IPS-15b (cell line): ENCODE measurements around the gene SLFN13.

Experiments
- H3K27me3 ChIP-seq: one replicate; pipeline ENCODE4 v1.6.1; 2013; ENCODE audit warnings: low read length; ENCODE audit not compliant: control insufficient read depth, insufficient read depth
- H3K36me3 ChIP-seq: one replicate; pipeline ENCODE4 v1.6.1; 2013; ENCODE audit warnings: low read length; ENCODE audit not compliant: control insufficient read depth, insufficient read depth
- H3K4me1 ChIP-seq: one replicate; pipeline ENCODE4 v1.6.1; 2013; ENCODE audit warnings: mild to moderate bottlenecking, low read length; ENCODE audit not compliant: control insufficient read depth, insufficient read depth
- H3K4me3 ChIP-seq: one replicate; pipeline ENCODE4 v1.5.1; 2013; ENCODE audit warnings: low read depth, low read length
- H3K9ac ChIP-seq: one replicate; pipeline ENCODE4 v1.6.1; 2013; ENCODE audit warnings: low read depth, mild to moderate bottlenecking, low read length
- H3K9me3 ChIP-seq: one replicate; pipeline ENCODE4 v1.6.1; 2013; ENCODE audit warnings: mild to moderate bottlenecking, low read length; ENCODE audit not compliant: control insufficient read depth, insufficient read depth

SLFN13 gene, protein sequence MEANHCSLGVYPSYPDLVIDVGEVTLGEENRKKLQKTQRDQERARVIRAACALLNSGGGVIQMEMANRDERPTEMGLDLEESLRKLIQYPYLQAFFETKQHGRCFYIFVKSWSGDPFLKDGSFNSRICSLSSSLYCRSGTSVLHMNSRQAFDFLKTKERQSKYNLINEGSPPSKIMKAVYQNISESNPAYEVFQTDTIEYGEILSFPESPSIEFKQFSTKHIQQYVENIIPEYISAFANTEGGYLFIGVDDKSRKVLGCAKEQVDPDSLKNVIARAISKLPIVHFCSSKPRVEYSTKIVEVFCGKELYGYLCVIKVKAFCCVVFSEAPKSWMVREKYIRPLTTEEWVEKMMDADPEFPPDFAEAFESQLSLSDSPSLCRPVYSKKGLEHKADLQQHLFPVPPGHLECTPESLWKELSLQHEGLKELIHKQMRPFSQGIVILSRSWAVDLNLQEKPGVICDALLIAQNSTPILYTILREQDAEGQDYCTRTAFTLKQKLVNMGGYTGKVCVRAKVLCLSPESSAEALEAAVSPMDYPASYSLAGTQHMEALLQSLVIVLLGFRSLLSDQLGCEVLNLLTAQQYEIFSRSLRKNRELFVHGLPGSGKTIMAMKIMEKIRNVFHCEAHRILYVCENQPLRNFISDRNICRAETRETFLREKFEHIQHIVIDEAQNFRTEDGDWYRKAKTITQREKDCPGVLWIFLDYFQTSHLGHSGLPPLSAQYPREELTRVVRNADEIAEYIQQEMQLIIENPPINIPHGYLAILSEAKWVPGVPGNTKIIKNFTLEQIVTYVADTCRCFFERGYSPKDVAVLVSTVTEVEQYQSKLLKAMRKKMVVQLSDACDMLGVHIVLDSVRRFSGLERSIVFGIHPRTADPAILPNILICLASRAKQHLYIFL

DNA sequence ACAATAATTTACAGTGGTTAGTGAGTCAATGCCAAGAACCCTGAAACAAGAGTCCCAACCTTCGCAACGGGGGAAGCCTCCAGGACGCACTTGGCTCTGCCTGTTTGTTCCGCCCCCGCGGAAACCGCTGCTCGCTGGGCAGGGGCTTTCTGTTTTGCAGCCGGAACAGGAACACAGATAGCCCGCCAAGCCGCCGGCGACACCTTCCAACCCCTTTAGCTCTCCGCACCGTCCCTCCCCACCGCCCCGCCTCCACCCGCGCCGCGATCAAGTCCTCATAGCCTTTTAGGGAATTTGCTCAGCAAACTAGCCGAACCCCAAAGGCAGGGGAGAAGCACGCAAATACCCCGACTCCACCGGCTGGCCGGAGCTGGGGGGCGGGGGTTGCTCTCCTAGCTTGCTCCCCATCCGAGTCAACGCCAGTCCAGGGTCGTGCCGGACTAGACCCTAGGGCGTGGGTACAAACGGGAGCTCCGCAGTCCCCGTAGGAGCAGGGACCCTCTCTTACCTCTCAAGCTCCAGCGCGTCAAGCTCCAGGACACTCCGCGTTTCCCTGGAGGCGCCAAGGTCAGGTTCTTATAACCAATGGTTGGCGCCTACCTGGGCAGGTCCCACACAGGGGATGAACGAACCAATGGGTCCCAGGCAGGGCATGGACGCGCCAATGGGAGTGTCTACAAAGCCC is at the start of gene SLFN13:
TSS of gene SLFN13 (minus strand) at position 553 of the 685 bp plus-strand sequence. CDS start 3,086 bp downstream, outside the sequence.
- Histone ChIP-seq H3K27me3 (peaks cover 98% of the 10 kb centered on the region), H3K9ac (no peak within 1 kb of the TSS), H3K9me3 (no peaks in the 10 kb centered on the region), H3K36me3 (no peaks in the 10 kb centered on the region), H3K4me3 (peak within 1 kb of the TSS; percentile 53), H3K4me1 (no peaks in the 10 kb centered on the region)

DNA sequence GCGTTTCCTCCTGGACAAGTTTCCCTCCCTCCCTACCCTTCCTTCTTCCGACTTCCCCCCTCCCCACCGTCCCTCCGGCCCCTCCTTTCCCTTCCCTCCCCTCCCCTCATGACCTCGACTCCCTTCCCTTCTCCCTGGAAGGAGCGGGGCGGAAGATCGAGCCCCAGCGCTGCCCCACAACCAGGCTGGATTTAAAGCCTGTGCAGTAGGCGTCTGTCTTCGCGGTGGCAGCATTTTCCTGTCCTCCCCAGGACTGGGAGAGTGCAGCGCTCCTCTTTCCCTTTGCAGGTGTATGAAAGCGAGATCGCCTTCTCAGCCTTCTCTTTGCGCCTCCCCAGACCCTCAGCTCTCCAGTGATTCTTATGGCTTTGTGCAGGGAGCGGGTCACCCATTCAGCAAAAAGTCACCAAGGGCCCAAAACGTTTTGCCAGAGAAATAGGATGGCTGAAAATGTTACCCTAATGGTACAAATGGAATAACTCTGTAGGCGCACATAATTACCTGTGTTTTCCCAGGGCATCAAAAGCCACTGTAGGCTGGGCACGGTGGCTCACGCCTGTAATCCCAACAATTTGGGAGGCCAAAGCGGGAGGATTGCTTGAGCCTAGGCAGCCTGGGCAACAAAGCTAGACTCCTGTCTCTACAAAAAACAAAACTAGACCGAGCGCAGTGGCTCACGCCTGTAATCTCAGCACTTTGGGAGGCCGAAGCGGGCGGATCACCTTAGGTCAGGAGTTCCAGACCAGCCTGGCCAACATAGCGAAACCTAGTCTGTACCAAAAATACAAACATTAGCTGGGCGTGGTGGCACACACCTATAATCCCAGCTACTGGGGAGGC is 48.1 kb upstream of the SLFN13 start:
- Histone ChIP-seq H3K9ac (no peak overlapping the region), H3K9me3 (no peaks in the 10 kb centered on the region), H3K4me1 (no peaks in the 10 kb centered on the region), H3K4me3 (peak overlapping the region; percentile 39), H3K27me3 (peaks cover 98% of the 10 kb centered on the region), H3K36me3 (no peaks in the 10 kb centered on the region)

DNA sequence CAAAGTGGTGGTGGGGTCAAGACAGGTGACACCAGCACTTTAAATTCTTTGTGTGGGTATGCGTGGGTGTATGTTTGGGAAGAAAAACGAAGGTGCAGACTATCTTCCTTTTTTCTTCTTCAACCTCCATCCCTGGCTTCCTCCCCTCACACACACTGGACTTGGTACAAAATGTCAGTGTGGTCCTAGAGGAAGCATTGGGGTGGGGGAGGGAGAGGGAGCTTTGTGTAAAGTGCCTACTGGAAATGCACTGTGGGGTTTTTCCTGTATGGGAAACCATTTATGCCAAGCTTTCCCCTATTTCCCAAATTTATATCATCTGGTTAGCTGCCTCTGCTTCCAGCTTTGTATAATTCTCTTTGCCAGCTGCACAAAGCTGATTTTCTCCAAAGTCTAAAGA is 44.5 kb upstream of the SLFN13 start:
- Histone ChIP-seq H3K9me3 (no peaks in the 10 kb centered on the region), H3K4me3 (no peak overlapping the region), H3K4me1 (no peaks in the 10 kb centered on the region), H3K9ac (no peak overlapping the region), H3K36me3 (no peaks in the 10 kb centered on the region), H3K27me3 (peaks cover 98% of the 10 kb centered on the region)

DNA sequence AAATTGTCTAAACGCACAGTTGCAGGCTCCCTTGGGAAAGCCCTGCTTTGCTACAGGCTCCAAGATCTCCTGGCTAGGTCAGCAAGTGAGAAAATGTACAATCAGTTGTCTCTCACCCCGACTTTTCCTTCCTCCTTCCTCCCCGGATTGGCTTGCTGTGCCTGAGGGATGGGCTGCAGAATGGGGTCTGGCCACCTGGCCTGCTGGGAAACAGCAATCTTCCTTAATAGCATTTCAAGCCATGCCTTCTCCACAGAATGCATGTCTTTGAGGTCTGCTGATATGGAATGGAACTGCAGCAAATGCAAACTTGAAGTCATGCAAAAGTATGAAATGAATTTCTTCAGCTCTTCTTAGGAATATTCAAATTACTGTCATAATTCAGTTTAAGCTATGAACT is 42.9 kb upstream of the SLFN13 start:
- H3K4me3 ChIP-seq, result no peak overlapping the region
- H3K4me1 ChIP-seq, result no peaks in the 10 kb centered on the region
- no peak overlapping the region for H3K9ac ChIP-seq
- H3K36me3 ChIP-seq, result no peaks in the 10 kb centered on the region
- H3K9me3 ChIP-seq, result no peaks in the 10 kb centered on the region
- H3K27me3 ChIP-seq, result peaks cover 99% of the 10 kb centered on the region

DNA sequence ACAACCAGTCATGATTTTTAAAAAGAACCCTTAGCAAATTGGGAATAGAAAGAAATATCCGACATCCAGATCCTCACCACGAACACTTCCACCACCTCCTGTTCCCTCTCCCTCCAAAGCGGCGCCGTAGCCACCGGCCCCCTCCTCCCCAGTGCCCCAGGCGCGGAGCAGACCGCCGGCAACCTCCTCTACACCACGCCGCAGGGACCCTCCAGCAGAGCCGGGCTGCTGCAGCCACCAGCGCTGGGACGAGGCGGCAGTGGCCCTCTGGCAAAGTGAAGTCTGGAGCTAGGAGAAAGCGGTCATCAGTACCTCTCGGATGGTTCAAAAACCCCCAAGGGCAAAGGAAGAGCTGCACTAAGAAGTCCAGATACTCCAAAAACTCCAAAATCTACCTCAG is 41.4 kb upstream of the SLFN13 start:
- Histone ChIP-seq H3K4me3 (no peak overlapping the region), H3K36me3 (no peaks in the 10 kb centered on the region), H3K9ac (no peak overlapping the region), H3K9me3 (no peaks in the 10 kb centered on the region), H3K4me1 (no peaks in the 10 kb centered on the region), H3K27me3 (peaks cover 99% of the 10 kb centered on the region)

DNA sequence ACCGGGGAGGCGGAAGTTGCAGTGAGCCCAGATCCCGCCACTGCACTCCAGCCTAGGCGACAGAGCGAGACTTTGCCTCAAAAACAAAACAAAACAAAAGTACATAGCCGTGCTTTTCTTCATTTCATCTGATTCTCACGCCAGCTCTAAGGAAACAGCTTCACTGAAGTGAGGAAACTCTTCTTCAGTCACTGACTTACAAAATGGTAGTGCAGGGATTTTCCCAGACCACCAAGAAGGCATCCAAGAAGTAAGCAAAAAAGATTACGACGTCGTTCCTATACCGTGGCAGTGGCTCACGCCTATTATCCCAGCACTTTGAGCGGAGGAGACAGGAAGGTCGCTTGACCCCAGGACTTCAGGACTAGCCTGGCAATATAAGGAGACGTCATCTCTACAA is 40.4 kb upstream of the SLFN13 start:
- Histone ChIP-seq H3K36me3 (no peaks in the 10 kb centered on the region), H3K9ac (no peak overlapping the region), H3K27me3 (peaks cover 100% of the 10 kb centered on the region), H3K4me1 (no peaks in the 10 kb centered on the region), H3K9me3 (no peaks in the 10 kb centered on the region), H3K4me3 (no peak overlapping the region)

DNA sequence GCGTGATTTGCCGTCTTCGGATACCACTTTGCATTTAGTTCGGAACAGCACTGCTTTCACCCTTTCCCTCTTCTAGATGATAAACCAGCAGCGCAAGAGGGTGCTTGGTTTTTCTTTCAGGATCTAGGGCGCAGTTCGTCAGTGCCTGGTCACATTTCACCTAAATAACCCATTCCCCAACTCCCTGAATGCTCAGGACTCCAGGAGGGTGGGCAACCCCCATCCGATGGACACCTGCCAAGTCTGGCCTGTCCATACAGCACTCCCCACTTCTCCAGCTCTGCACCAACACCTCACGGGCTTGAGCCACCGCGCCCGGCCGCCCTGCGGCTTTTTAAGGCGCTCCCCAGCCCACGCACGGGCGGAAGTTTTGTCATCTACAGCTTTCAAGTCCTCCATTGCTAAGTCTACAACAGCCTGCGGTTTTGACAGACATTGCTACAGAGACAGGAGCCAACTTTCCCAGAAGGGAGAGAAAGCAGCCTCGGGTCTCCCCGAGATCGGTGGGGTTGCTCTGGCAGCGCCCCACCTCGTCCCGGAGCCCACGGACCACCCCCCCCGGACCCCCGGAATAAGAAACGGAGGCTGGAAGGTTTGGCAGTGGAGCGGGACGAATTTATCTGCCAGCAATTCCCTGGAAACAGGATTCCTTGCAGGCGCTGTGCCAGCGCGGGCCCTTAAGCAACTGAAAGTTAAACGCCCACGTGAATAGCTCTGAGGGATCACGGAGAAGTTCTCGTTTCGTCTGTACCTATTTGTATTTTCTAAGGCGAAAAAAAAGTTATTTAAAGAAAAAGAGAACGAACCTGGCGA is 38.6 kb upstream of the SLFN13 start:
- H3K9ac ChIP-seq, result no peak overlapping the region
- H3K36me3 ChIP-seq, result no peaks in the 10 kb centered on the region
- peaks cover 100% of the 10 kb centered on the region for H3K27me3 ChIP-seq
- no peaks in the 10 kb centered on the region for H3K9me3 ChIP-seq
- H3K4me3 ChIP-seq, result peak overlapping the region; percentile 30
- H3K4me1 ChIP-seq, result no peaks in the 10 kb centered on the region

DNA sequence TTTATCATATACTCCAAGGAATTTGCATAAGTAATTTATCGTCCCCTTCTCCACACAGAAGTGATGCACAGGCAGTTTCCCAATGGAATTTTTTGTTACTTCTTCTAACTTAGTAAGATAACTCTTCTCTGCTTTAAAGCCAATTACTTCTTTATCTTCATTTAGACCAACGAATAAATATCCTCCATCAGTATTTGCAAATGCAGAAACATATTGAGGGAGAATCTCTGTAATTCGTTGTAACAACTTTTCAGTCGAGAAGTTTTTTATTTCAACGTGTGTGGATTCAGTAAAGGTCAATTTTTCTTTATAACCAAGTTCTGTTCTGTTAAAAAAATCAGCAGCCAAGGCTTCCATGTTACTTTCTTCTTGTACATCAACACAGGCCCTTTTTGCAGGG is 30.7 kb upstream of the SLFN13 start:
- H3K36me3 ChIP-seq, result no peaks in the 10 kb centered on the region
- H3K4me1 ChIP-seq, result no peaks in the 10 kb centered on the region
- H3K9me3 ChIP-seq, result no peaks in the 10 kb centered on the region
- H3K27me3 ChIP-seq, result peaks cover 85% of the 10 kb centered on the region
- H3K4me3 ChIP-seq, result no peak overlapping the region
- H3K9ac ChIP-seq, result no peak overlapping the region

DNA sequence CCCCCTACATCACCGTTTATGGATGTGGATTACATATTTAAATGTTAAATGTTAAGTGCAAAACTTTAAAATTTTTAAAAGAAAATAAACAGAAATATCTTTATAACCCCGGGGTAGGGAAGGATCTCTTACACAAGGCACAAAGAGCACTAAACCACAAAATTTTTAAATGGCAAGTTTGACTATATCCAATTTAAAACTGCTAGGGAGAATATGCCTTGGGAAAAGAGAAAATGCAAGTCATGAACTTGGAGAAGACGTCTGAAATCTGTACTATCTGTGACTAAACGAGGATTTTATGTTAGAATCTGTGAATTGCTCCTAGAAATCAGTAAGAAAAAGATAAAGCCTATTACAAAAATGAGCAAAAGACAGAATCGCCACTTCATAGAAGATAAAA is 28.7 kb upstream of the SLFN13 start:
- Histone ChIP-seq H3K4me3 (no peak overlapping the region), H3K27me3 (peaks cover 67% of the 10 kb centered on the region), H3K36me3 (no peaks in the 10 kb centered on the region), H3K9ac (no peak overlapping the region), H3K9me3 (no peaks in the 10 kb centered on the region), H3K4me1 (no peaks in the 10 kb centered on the region)

DNA sequence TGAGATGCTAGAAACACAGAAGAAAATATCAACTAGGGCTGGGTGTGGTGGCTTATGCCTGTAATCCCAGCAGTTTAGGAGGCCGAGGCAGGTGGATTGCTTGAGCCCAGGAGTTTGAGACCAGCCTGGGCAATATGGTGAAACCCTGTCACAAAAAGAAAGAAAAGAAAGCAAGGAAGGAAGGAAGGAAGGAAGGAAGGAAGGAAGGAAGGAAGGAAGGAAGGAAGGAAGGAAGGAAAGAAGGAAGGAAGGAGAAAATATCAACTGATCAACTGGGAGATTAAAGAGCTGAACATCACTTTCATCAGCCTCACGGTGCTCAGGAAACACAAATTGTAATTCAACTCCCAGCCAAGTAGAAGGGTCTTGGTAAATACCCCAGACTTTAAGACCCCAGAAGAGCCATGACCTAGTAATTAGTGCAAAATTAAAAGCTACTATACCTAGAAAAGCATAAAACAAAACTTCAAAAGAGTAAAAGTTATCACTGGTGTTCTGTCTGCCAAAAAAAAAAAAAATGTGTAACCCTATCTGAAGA is 27.8 kb upstream of the SLFN13 start:
- H3K9ac ChIP-seq, result no peak overlapping the region
- no peak overlapping the region for H3K4me3 ChIP-seq
- H3K9me3 ChIP-seq, result no peaks in the 10 kb centered on the region
- no peaks in the 10 kb centered on the region for H3K36me3 ChIP-seq
- no peaks in the 10 kb centered on the region for H3K4me1 ChIP-seq
- H3K27me3 ChIP-seq, result peaks cover 61% of the 10 kb centered on the region
